GM12801 (cell line): ENCODE results near the gene TAS2R60.

Source experiments
- TF ChIP-seq, protein P1 (sequence below): IDR thresholded peaks from one replicate; pipeline ENCODE4 v1.5.1; 2011; ENCODE audit warnings: control low read depth; ENCODE audit not compliant: insufficient read length; ENCODE audit errors: extremely low read depth

TAS2R60 gene

DNA sequence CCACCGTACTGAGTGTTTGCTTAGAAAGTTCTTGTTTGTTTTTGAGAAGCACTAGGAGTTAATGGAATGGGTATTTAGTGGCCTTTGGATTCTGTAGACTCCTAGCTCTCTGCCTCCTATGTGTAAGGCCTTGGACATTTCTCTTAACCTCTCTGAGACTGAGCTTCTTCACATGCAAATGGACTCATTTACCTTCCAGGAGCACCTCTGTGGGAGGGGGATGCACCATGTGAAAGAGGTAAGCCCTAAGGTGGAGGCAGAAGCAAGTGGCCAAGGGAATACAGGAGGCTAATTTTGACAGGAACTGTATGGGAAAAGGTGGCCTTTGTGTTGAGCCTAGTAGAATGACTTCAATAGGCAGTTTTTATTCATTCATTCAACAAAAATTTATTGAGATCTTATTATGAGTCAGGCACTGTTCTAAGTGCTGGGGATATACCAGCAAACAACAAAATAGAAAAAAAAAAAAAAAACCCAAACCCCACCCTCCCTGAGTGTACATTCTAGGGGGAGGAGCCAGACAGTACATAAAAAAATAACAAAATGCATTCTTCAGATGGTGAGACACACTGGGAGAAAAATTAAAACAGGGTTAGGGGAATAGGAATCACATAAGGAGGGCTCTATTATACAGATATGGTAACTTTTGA, 25.4 kb upstream of the TAS2R60 start:
- TF ChIP-seq, protein P1, sequence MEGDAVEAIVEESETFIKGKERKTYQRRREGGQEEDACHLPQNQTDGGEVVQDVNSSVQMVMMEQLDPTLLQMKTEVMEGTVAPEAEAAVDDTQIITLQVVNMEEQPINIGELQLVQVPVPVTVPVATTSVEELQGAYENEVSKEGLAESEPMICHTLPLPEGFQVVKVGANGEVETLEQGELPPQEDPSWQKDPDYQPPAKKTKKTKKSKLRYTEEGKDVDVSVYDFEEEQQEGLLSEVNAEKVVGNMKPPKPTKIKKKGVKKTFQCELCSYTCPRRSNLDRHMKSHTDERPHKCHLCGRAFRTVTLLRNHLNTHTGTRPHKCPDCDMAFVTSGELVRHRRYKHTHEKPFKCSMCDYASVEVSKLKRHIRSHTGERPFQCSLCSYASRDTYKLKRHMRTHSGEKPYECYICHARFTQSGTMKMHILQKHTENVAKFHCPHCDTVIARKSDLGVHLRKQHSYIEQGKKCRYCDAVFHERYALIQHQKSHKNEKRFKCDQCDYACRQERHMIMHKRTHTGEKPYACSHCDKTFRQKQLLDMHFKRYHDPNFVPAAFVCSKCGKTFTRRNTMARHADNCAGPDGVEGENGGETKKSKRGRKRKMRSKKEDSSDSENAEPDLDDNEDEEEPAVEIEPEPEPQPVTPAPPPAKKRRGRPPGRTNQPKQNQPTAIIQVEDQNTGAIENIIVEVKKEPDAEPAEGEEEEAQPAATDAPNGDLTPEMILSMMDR, result no peak

DNA sequence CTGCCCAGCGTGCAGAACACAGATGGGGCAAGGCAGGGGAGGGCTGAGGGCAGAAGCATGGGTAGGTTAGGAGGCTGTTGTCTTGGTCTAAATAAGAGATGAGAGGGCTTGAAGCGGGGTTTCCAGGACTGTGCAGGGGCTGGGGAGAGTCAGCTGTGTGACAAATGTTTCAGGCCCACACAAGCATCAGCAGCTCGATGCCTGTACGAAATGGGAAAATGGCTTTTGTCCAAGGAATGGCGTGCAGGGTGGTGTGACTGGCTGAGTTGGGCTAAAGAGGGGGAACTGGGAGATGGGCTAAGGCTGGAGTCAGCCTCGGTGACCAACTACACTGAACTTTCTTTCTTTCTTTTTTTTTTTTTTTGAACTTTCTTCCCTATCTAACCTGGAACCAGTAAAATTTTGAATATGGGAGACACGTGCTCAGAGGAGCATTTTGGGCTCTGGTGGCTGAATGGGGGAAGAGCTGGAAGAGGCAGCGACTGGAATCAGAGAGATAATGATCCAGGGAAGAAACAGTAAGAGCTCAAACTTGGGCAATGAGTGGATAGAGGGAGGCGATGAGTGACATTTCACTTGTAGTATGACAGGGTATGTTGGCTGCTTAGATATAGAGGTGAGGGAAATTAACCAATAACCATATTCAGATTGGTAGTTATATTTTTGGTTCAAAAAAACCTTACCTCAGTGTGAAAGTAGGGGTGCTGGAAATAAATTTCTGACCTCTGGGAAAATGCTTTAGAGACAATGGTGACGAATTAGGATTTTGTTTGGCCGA, 24.4 kb upstream of the TAS2R60 start:
- TF ChIP-seq, protein P1, result no peak

DNA sequence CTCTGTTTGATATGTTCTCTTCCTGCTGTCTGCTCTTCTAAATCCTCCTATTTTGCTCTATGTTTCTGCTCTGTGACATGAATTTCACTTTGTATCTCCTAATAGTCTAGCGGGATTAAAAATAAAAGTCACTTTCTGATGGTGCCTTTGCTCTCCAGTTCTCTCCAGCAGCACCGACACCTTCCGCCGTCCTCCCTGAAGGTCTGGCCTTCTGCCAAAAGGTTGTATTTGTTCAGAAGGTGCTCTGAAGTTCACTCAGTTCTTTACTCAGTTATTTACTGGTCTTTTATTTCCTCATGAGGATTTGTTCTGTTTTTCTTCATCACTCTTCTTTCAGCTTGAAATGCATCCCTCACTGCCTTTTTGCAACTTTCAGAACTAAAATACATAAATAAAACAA, 23.4 kb upstream of the TAS2R60 start:
- TF ChIP-seq, protein P1, result no peak

DNA sequence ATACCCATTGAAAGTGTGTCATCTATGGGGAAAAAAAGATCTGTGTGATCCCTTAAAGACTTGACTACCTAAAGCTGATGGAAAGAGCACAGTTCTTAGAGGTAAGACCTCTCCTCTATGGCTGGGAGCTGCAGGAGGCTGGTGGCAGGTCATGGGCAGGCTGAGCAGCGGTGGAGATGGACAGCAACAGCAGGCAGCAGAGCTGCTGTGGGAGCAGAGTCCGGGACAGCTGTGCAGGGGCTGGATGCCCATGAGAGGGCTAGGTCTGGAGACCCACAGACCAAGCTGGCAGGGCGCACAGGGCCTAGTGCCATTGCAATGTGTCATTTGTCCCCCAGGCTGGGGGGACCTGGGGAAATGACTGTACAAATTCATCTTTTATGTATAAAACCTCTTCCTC, 21.2 kb upstream of the TAS2R60 start:
- TF ChIP-seq, protein P1, result no peak

DNA sequence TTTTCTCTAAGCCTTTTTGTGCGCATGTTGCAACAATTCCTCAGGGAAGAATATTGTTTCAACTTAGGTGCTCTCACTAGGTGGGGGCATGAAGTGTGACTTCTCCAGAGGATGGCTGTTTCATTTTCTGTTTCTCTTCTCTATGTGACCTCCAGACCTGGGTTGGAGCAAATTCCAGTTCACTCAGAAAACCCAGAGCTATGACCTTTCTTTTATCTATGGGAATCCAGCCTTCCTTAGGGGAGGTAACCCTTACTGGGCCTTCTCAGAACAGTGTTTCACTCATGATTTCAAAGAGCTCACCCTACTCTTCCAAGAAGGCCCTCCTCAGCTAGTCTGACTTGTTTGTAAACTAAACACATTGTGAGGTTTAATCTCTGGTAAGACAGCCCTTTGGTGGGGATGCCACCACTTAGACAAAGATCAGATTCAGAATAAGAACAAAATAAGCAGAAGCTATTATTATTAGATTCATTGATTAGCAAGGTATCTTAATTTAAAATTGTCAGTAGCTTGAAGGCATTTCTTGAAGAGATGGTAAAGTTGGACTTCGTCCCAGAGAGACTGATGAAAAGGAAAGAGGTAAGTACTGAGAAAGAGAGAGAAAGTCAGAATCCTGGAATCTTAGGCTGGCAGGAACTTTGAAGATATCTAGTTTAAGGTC, 16.6 kb upstream of the TAS2R60 start:
- TF ChIP-seq, protein P1, result no peak

DNA sequence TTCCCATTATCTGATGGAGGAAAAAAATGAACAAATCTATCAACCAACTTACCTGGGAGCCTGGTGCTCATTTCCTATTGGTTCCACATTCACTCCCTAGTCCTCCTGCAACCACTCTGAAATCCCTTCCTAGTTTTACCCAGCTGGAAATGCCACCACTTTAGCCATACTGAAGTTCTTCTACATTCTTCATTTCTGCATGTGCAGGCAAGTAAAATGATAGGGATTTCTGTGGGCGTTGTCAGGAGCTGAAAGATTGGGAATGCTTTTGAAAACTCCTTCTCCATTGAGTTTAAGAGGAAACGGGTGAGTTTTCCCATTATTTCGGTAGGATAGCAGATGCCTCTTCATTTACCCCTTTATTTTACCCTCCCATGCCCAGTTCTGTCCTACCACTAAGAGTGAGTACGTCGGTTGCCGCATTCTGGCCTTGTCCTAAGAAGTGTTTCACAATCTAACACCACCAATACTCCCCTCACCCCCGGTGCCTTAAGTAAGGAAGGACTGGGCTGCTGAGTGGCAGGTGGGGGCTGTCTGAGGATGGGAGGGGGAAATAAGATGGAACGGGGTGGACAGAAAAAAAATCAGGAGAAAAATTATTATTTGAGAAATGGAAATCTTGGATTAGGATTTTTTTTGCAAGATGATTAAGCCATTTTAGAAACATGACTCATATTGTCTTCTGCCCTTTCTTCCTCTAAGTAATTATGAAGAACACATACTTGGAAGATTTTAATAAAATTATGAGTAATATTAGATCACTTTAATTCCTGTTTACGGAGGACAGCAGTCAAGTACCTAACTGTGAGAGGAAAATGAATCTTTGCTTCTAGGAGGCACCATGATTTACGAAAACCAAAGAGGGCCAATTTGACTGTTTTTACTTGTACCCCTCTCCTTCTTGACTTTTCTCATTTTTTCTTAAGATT, 13.2 kb upstream of the TAS2R60 start:
- TF ChIP-seq, protein P1, result no peak
